PC-9 (cell line): ENCODE measurements around the gene TGFBR2.

Experiments
- CTCF ChIP-seq: fragments of 200-600 bp; sonication (generic); conservative IDR thresholded peaks from 2 replicates; pipeline ENCODE4 v1.6.1; 2017; ENCODE audit warnings: mixed run types, antibody characterized with exemption, mild to moderate bottlenecking, moderate library complexity
- EZH2 ChIP-seq: fragments of 200-600 bp; sonication (generic); IDR thresholded peaks from 2 replicates; pipeline ENCODE4 v1.8.0; 2017; ENCODE audit warnings: antibody characterized with exemption, low read depth

GRCh38 chr3:30606301-30607031 is at the start of gene TGFBR2:
- TF ChIP-seq CTCF (no peak), EZH2 (no peak)
